Measurements from ENCODE around the gene GRK3. TPM values are rescaled to one million over a fixed set of nuclear protein-coding genes. Genes with fewer than 3 reads are reported as not detected.
A peak's percentile ranks its signal among the peaks of the same experiment; 100 is the strongest.

GRK3 gene
- total RNA-seq, 4 donors from 2014 or later = 8.2 to 12.9 (median 10.2) TPM

GRCh38 chr22:25668437-25668836, 104.0 kb downstream of the GRK3 start:
- TF ChIP-seq EP300 (IDR thresholded peaks at IDR 0.05) (peak in 1 of 2 donors; percentile 46), CTCF (IDR thresholded peaks at IDR 0.05) (no peak)
- peaks cover 0 to 40% (median 19%) of the 10 kb centered on the region in 4 donors for H3K4me1 ChIP-seq
- H3K27me3 ChIP-seq = no peaks in the 10 kb centered on the region
- H3K4me3 ChIP-seq = no peak overlapping the region
- 7 to 12% methylated on average over 2 of the region's 2 CpGs for WGBS, 2 donors
- H3K36me3 ChIP-seq = no peaks in the 10 kb centered on the region
- no peaks in the 10 kb centered on the region for H3K9me3 ChIP-seq
- no peak overlapping the region for H3K27ac ChIP-seq
- peak in 1 of 2 donors; percentile 36 for DNase-seq (ENCODE audit: low spot score in 2 of 2)

DNA sequence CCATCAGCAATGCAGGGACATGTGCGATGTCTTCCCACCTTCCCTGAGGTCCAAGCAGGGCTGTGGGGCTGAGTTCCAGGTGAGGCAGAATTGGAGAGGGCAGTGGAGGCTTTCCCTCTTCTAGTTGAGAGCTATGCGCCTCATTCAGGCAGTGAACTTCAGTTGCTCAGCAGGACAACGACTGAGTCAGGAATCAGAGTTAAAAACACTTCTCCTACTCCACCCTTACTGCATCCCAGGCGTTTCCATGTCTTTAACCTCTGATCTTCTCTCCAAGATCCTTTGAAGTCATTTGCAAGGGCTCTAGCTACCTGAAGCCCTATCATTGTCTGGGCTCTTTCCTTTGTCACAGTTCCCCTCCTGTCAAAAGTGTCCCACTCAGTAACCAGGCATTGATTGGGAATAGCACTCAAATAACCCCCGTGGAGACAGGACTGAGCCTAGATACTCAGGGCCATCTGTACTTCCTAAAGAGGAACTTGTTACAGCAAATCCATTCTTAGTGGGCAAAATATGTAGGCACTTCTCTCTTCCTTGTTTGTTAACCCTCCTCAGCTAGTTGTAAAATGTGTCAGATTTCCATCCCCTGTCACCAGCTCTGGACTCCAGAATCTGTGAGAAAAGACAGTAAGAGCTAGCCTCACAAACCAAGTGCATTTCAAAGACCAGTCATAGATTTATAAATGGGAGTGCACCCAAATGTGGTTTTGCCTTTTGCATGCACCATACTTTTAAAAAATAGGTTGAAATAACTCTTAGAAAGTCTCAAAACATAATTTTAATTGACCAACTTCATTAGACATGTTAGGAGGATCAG, 105.0 kb downstream of the GRK3 start:
- Histone ChIP-seq H3K9me3 (no peaks in the 10 kb centered on the region), H3K36me3 (no peaks in the 10 kb centered on the region), H3K4me3 (no peak overlapping the region), H3K27me3 (no peaks in the 10 kb centered on the region), H3K4me1 (peaks cover 0 to 40% (median 19%) of the 10 kb centered on the region in 4 donors), H3K27ac (peak overlapping the region in 1 of 4 donors; percentile 1)
- WGBS, 2 donors = 72 to 84% methylated on average over 5 of the region's 5 CpGs
- DNase-seq (ENCODE audit: low spot score in 2 of 2) = no peak
- TF ChIP-seq CTCF (IDR thresholded peaks at IDR 0.05) = no peak
- TF ChIP-seq POLR2A (IDR thresholded peaks at IDR 0.05) = no peak
- no peak for TF ChIP-seq EP300 (IDR thresholded peaks at IDR 0.05)

GRCh38 chr22:25670070-25670461, 105.6 kb downstream of the GRK3 start:
- Histone ChIP-seq H3K27me3 (no peaks in the 10 kb centered on the region), H3K27ac (no peak overlapping the region), H3K4me1 (peaks cover 0 to 40% (median 19%) of the 10 kb centered on the region in 4 donors), H3K4me3 (no peak overlapping the region), H3K36me3 (no peaks in the 10 kb centered on the region), H3K9me3 (no peaks in the 10 kb centered on the region)
- TF ChIP-seq EP300 (IDR thresholded peaks at IDR 0.05) (no peak), CTCF (IDR thresholded peaks at IDR 0.05) (no peak), POLR2A (IDR thresholded peaks at IDR 0.05) (no peak)
- DNase-seq (ENCODE audit: low spot score in 2 of 2) = no peak
- WGBS, 2 donors = 95 to 96% methylated on average over 6 of the region's 6 CpGs

GRCh38 chr22:25672289-25673084, 108.0 kb downstream of the GRK3 start:
- Histone ChIP-seq H3K36me3 (peaks cover 0 to 3% (median 0%) of the 10 kb centered on the region in 3 donors), H3K4me3 (no peak overlapping the region), H3K4me1 (peaks cover 0 to 20% (median 10%) of the 10 kb centered on the region in 4 donors), H3K27me3 (no peaks in the 10 kb centered on the region), H3K27ac (no peak overlapping the region), H3K9me3 (no peaks in the 10 kb centered on the region)
- TF ChIP-seq CTCF (IDR thresholded peaks at IDR 0.05) (no peak), EP300 (IDR thresholded peaks at IDR 0.05) (no peak), POLR2A (IDR thresholded peaks at IDR 0.05) (no peak)
- DNase-seq (ENCODE audit: low spot score in 2 of 2) = no peak
- 57 to 58% methylated on average over 5 of the region's 5 CpGs for WGBS, 2 donors

DNA sequence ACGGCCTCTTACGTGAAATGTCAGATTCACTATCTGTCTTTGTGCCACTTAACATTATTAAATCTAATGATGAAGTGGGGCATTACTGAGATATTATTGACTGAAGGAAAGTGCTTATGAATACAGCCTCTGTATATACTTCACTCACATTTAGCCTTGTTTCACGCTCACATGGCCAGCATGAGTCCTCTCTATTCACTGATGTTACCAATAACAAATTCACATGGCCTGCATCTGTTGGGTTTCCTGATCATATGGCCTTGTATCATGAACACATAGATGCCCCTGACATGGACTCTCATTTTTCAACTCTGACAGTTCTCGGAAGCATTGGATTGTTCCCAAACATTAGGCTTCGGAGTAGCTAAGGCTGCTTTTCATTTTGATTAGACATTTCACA, 109.2 kb downstream of the GRK3 start:
- TF ChIP-seq CTCF (IDR thresholded peaks at IDR 0.05) = no peak
- no peak for TF ChIP-seq EP300 (IDR thresholded peaks at IDR 0.05)
- TF ChIP-seq POLR2A (IDR thresholded peaks at IDR 0.05) = no peak
- no peak for DNase-seq (ENCODE audit: low spot score in 2 of 2)
- 88 to 90% methylated on average over 5 of the region's 5 CpGs for WGBS, 2 donors
- H3K36me3 ChIP-seq = peaks cover 0 to 3% (median 0%) of the 10 kb centered on the region in 3 donors
- no peak overlapping the region for H3K4me3 ChIP-seq
- no peak overlapping the region for H3K27ac ChIP-seq
- H3K4me1 ChIP-seq = peaks cover 0 to 8% (median under 1%) of the 10 kb centered on the region in 4 donors
- no peaks in the 10 kb centered on the region for H3K9me3 ChIP-seq
- no peaks in the 10 kb centered on the region for H3K27me3 ChIP-seq
